DOHH2 (cell line): ENCODE results near the gene ADAP1.

Experiments
- EZH2phosphoT487 ChIP-seq: fragments of 200-600 bp; sonication (generic); IDR thresholded peaks from 2 replicates; pipeline ENCODE4 v1.6.1; 2017; ENCODE audit warnings: borderline replicate concordance, mild to moderate bottlenecking, antibody characterized with exemption, low read length, moderate library complexity, mixed read lengths
- TF ChIP-seq, protein P1 (sequence below): fragments of 200-600 bp; sonication (generic); IDR thresholded peaks from one replicate; pipeline ENCODE4 v1.5.1; 2014; ENCODE audit warnings: antibody characterized with exemption, mild to moderate bottlenecking, low read depth, low read length; ENCODE audit not compliant: poor library complexity, severe bottlenecking

DNA sequence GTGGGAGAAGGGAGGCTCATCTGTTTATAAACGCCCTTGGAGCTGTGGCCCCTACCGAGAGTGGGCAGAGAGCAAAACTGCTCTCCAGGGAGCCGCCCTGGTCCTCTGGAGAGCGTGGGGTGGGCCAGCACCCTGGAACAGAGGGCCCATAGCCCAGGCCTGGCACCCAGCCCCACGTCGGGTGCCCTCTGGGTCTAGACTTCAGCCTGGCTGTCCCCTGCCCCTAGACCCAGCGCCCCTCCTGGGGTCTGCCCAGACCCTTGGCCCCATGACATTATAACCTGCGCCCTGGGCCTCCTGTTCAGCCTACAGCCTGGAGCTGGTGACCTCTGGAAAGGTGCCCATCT is 53.5 kb downstream of the ADAP1 start:
- TF ChIP-seq, protein P1, sequence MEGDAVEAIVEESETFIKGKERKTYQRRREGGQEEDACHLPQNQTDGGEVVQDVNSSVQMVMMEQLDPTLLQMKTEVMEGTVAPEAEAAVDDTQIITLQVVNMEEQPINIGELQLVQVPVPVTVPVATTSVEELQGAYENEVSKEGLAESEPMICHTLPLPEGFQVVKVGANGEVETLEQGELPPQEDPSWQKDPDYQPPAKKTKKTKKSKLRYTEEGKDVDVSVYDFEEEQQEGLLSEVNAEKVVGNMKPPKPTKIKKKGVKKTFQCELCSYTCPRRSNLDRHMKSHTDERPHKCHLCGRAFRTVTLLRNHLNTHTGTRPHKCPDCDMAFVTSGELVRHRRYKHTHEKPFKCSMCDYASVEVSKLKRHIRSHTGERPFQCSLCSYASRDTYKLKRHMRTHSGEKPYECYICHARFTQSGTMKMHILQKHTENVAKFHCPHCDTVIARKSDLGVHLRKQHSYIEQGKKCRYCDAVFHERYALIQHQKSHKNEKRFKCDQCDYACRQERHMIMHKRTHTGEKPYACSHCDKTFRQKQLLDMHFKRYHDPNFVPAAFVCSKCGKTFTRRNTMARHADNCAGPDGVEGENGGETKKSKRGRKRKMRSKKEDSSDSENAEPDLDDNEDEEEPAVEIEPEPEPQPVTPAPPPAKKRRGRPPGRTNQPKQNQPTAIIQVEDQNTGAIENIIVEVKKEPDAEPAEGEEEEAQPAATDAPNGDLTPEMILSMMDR, result no peak
- no peak for TF ChIP-seq EZH2phosphoT487
